GM21381 (cell line): ENCODE data around the gene SUSD1.
"Not testable (repeated sequence)": the region's sequence is repeated elsewhere in the genome, so short reads cannot be mapped to it uniquely, and the experiment has no call there.

Experiments used
- ATAC-seq: cut with Tn5 transposase; IDR thresholded peaks from one replicate; pipeline ENCODE4 v1.9.1; 2021; ENCODE audit warnings: mild to moderate bottlenecking, moderate library complexity; ENCODE audit not compliant: unreplicated experiment

The SUSD1 gene

DNA sequence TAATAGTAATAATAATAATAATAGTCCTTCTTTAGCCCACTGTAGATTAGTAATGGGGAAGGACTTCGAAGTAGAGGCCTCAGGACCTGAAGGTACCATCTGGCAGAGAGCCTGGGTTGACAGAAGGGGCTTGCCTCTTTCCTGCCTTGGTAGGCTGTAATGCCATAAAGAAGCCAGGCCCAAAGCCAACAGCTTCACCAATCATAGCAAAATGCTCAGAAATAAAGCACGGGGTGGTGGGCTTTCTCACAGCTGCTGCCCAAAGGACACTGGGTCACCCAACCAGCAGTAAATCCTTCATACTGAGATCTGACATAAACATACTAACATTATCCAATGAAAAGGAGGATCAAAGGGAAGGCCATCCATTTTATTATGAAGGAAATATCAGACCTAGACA is 70.7 kb downstream of the SUSD1 start:
- no peak for ATAC-seq

DNA sequence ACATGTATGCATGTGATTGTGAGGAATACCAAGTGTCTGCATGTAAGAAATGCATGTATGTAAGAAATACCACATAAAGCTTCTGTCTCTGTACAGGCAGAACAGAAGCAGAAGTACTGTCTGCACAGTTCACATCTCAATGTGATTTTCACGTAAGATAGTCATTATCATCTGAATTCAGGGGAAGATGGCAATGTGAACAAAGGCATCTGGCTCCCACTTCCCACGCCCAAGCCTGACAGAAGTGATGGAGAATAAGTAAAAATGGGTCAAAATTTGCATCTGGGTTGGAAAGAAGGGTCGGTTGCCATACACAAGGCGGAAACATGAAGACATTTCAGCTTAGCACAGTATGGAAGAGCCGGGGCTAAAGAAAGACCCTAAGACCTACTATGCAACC is 71.7 kb downstream of the SUSD1 start:
- no peak for ATAC-seq

GRCh38 chr9:112097712-112098688 is 77.1 kb downstream of the SUSD1 start:
- no peak for ATAC-seq

DNA sequence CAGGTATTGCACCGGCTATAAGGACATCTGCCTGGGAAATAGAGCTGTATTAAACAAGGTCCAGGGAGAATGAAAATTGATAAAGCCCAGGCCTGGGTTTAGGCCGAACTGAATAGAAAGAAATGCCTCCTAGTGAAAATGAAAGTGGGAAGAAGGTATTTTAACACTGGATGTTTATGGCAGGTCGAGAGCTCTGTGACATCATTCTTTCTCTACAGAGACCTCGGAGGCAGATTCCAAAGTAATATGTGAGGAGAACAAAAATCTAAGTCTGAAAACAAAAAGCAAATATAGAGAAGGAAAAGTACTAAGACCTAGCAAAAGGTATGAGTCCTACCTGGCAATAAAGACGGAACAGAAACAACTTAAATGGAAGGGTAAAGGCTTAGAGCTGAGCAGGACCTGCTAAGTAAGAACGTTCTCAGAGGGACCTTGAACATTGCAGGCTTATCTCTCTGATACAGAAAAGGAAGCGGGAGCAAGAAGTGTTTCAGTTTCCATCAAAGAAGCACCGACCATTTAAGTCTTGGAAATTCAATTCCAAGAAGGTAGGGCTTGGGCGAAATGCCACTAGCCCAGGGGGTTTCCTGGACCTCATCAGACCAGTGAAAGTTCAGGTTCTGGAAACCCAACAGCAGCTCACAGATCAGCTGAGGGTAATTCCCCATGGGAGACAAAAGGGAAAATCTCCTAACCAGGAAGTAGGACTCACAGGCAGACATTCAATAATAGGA is 80.0 kb downstream of the SUSD1 start:
- ATAC-seq: no peak

DNA sequence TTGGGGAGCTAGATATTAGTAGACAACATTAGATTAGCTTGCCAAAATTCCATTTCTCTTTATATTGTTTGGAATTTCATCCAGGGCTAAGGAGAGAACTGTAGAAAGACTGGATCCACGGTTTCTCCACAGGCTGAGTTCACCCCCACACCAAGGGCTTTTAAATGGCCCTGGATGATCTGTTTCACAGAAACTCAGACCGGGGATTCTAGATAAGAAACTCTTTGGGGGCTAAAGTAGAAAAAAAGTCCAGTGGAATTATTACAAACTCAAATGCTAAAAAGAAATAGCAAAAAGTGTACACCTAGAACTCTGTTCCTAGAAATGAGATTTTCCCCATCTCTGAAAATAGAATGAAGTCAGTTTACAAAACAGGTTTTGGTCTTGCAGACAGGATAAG is 80.9 kb downstream of the SUSD1 start:
- no peak for ATAC-seq

DNA sequence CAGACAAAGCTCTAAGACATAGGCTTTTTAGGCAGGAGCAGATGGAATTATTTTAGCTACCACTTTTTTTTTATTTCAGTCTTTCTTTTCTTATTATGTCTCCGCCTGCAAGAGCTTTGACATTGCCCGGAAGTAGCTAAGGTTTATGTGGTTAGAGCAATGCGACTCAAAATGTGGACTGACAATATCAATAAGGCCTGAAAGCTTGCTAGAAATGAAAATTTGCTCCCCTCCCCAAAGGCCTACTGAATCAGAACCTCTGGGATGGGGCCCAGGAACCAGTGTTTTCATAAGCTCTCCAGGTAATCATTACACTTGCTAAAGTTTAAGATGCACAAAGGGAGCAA is 81.3 kb downstream of the SUSD1 start:
- no peak for ATAC-seq

- no peak for ATAC-seq
Measured at GRCh38 chr9:112093147-112093869, 81.8 kb downstream of the SUSD1 start.

DNA sequence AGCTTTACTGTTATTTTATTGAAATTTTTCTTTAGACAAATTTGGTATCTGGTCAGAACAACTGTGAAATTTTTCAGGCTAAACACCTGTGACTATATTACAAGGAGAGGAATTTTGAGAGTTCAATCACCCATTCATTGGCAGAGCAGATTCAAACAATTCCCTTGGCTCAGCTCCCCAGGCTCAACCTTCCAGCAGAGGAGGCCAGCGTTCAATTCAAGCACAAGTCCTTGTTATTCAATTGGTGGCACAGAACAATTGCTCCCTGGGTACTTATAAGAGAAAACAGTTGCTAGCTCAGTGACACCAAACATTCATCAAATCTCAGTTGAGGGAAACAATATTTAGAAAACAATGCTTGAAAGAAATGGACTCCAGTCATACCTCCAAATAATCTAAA is 83.3 kb downstream of the SUSD1 start:
- ATAC-seq: no peak

DNA sequence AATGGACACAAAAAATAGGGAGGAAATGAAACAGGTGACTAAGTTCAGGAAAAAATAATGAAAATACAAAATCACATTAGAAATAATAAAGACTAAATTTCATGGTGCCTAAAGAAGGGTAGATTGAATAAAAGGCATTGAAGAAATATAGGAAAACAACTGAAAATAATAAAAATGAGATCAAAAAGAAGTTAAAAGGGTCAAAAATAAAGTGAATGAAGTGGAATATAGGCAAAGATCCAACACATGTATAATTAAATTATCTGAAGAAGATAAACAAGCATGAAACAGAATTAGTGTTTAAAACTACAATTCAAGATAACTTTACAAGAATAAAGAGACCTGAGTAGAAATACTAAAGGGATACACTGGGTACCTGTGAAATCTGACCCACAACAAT is 87.6 kb downstream of the SUSD1 start:
- ATAC-seq: no peak

DNA sequence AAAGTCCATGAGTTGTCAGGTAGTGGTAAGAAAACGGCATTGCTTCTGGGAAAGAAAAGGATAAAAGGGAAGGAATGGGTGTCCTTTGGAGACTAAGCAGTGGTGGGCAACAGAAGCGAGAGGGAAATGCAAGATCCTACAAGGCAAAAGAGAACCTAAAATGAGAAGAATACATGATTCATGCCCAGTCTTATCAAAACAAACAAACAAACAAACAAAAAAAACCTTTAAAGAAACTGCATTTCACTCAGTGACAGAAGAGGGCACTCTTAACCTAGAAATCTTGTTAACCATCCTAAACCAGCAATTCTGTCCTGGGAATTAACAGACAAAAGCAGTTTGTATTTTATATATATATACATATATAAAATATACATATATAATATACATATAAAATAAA is 88.5 kb downstream of the SUSD1 start:
- no peak for ATAC-seq

DNA sequence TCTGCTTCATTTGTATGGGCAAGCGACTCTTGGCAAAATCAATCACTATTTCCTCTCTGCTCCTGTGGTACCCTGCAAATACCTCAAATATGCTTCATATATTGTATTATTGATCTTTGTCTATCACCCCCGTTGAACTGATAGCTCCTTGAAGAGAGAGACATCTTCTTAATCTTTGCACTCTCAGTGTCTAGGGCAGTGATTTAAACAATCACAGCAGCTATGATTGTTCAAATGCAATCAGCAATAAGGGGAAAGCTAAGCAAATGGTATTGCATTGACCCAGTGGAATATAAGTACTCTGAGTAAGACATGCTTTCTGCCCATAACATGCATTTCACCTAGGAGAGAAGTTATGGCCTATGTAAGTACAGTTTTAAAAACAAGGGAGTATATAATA is 90.2 kb downstream of the SUSD1 start:
- no peak for ATAC-seq

- no peak for ATAC-seq
Measured at GRCh38 chr9:112084334-112084733, 90.8 kb downstream of the SUSD1 start.

DNA sequence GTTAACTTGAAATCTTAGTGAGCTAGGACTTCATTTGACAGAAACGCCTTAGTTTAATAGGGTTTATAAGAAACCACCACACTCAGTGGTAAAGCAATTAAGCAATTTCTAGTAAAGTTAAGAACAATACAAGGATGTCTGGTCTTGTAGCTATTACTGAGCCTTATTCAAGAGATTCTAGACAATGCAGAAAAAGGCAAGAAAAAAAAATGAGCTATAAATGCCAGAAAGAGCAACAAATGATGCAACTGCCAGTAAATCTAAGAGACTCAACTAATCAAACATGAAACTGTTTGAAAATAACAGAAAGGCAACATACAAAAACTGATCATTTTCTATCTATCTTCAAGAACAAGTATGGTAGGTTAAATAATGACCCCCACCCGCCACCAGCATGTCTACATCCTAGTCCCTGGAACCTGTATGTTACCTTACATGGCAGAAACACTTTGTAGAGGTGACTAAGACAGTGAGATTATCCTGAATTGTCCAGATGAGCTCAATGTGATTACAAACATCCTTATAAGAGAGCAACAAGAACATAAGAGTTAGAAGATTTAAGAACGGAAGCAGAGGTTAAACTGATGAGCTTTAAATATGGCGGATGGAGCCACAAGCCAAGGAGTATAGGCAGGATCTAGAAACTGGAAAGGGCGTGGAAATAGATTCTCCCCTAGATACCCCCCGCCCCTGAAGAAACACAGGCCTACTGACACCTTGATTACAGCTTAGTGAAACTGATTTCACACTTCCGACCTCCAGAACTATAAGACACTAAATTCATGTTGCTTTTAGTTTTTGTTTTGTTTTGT is 93.0 kb downstream of the SUSD1 start:
- ATAC-seq: no peak

DNA sequence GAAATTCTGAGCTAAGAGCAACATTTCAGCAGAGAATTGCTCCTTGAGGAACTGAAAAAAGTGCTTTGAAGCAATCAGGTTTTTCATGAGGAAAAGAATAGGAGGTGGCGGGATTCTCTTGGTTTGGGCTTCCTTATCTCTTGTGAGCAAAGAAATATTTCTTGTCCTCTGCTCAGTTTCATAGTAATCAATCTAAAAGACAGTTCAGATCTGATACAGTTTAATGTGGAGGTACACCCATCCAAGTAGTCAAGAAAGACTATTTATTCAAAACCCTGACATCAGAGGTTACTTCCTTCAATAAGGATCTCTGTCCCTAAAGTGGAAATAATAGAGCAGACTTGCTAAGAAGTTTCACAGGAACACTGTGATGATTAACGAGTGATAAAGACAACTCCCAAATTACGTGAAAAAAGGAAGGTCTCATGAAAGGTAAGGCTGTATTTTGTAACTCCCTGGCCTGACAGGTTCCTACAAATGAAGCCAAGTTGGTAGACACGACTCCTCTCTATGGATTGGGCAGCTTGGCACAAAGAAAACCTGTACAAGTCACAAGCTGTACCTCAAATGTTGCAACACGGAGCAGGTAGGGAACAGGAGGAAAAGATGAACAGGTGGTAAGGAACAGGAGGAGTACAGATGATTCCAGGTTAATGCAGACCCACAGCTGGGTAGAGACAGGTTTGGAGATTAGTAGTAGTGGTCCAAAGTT is 94.1 kb downstream of the SUSD1 start:
- no peak for ATAC-seq

DNA sequence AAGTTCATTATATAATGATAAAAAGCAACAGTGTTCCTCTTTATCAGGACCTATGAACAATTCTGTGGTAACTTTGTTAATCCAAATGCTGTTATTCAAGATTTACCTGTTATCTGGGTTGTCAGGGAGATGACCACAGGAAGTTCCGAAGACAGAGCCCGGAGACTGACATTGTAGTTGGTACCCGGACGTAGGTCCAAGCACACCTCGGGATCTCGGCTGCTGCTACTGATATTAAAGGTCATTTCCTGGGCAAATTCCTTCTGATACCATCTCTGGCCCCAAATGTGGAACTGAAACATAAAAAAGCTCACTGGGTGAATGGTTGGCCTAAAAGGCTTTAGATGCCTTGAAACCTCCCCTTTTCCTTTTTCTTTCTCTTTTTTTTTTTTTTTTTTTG is 96.7 kb downstream of the SUSD1 start:
- peak; percentile 53 for ATAC-seq

GRCh38 chr9:112076814-112077213 is 98.3 kb downstream of the SUSD1 start:
- peak; percentile 35 for ATAC-seq

GRCh38 chr9:112075009-112075378 is 100.1 kb downstream of the SUSD1 start:
- no peak for ATAC-seq

DNA sequence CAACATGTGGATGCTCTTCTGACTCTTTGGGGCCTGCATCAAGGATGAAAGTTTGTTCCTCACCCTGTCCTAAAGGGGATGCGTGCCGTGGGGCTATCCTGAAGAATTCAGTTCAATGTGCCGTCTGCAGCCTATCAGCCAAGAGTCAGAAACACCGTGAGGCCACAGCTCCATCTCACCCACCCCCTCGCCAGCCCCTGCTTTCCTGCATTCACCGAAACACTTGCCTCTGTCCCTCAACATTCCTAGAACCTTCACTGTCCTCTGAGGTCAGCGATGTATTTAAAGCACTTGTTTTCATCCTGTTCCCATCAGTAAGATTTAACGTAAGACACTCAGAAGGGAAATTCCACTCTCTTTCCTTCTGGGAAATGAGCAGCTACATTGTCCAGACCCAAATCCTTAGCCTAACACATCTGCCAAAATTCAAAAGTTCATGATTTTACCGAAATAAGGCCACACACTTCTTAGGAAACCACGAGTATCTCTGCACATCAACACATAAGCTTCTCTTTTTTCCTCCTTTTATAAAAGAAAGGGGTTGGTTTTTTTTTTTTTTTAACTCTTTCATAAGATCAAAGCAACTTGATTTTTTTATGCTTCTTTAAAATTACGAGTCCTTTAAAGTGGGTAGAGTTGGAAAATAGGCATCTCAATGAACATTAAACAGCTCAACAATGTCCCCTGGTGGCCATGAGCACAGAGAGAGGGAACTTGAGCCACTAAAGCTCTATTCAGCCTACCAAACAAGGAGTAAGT is 100.7 kb downstream of the SUSD1 start:
- no peak for ATAC-seq

DNA sequence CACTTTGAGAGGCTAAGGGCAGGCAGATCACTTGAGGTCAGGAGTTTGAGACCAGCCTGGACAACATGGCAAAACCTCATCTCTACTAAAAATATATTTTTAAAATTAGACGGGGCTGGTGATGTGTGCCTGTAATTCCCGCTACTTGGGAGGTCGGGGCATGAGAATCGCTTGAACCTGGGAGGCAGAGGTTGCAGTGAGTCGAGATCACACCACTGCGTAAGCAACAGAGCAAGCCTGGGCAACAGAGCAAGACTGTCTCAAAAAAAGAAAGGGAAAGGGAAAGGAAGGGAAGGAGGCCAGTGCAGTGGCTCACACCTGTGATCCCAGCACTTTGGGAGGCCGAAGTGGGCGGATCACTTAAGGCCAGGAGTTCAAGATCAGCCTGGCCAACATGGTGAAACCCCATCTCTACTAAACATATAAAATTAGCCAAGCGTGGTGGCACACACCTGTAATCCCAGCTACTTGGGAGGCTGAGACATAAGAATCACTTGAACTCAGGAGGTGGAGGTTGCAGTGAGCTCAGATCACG is 101.4 kb downstream of the SUSD1 start:
- not testable (repeated sequence) for ATAC-seq
